Measurements from ENCODE around the gene RBMS3.

DNA sequence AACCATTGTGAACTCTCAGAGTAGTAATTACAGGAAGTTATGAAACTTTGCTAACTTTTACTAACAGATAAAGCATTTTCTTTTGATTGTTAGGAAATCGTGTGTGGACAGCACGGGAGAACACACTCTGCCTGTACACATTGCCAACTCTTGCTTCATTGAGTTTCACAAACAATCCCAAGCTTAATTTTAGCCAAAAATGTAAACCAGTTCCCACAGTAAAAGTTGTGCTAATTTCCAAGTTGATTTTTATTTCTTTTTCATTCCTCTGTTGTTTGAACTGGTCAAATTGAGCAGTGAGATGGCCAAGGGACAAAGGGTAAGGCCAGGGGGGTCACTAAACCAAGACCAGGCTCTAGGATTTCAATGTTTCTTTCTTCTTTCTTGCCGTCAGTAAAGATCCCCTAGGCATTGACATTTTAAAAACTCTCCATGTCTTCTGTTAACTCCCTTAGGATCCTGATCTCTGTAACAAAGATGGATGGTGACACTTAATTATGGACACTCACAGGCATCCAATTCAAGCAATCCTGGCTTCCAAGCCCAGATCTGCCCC lies 414.9 kb downstream of the RBMS3 start:
- no peak for TF ChIP-seq CTCF (IDR thresholded peaks at IDR 0.05)
- TF ChIP-seq POLR2A (IDR thresholded peaks at IDR 0.05): no peak
